ENCODE data around the gene TMEM151A.

The TMEM151A gene

GRCh38 chr11:66338276-66339161 lies 46.8 kb downstream of the TMEM151A start:
- no peak for ATAC-seq

DNA sequence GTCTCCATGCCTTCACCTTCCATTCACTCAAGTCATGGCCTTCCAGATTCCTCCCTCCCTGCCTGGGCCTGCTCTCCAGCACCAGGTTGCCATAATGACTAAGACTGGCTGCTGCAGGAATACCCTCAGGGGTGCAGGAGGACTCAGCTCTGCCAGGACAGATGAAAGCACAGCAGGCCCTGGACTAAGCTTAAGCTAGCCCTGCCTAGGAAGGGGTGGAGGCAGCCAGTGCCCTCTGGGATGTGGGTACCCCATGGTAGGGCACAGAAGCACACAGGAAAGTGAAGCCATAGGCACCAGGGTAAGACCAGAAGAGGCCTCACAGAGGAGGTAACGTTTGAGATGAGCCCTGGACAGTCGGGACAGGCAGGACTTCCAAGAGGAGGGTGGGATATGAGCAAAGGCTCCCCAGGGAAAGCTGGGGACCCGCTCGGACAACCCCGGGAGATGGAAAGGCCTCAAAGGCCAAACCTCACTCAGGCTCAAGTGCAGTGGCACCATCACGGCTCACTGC lies 47.5 kb downstream of the TMEM151A start:
- no peak for ATAC-seq

- ATAC-seq = no peak
These were observed 48.2 kb downstream of the TMEM151A start for GRCh38 chr11:66339686-66340483.

GRCh38 chr11:66340596-66341501 lies 49.2 kb downstream of the TMEM151A start:
- ATAC-seq = no peak

GRCh38 chr11:66341502-66342126 lies 49.9 kb downstream of the TMEM151A start:
- no peak for ATAC-seq

GRCh38 chr11:66343176-66343575 lies 51.5 kb downstream of the TMEM151A start:
- ATAC-seq = no peak

DNA sequence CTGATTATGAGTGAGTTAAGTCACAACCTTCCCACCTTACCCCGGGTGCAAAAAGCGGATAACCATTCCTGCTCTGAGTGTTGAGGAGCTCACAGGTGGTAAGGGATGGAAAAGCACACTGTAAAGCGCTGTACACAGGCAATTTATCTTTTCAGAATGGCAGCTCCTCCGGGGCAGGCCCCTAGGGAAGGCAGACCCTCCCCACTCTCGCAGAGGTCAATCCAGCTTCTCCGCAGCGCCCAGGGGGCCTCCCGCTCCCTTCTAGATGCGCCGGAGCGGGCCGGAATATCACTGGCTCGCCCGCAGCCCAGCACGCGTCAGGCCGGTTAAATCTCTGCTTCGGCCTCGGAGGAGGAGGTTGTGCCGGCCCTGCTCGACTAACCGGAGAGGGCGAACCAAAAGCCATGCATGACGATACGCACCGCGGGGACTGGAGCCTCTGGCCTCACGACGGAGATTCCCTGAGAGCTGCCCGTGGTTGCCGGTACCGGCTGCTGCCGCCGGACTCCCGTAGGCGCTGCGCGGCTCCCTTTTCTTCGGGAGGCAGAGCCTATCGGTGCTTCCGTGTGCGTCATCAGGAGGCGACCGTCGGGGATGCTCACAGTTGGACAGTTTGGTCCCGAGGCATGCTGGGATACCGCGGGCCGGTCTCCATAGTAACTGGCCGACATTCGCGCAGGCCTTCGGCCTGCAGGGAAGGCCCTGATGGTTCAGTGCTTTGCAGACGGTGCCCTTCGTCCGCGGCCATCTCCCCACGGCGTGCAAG lies 53.0 kb downstream of the TMEM151A start, which contains the start of gene BRMS1:
BRMS1 (minus strand) TSS at position 555 of the 766 bp plus-strand sequence. CDS start 2,870 bp downstream, outside the sequence.
- ATAC-seq = peak; percentile 82 to 86

- peak; percentile 5 to 6 for ATAC-seq
These were observed 53.6 kb downstream of the TMEM151A start for GRCh38 chr11:66345316-66345649.
